ENCODE measurements around the gene SLC43A1. TPM values are rescaled to one million over a fixed set of nuclear protein-coding genes. Genes with fewer than 3 reads are reported as not detected.

The SLC43A1 gene
- total and polyA plus RNA-seq, 4 donors = 85.6 to 171 (median 107) TPM

DNA sequence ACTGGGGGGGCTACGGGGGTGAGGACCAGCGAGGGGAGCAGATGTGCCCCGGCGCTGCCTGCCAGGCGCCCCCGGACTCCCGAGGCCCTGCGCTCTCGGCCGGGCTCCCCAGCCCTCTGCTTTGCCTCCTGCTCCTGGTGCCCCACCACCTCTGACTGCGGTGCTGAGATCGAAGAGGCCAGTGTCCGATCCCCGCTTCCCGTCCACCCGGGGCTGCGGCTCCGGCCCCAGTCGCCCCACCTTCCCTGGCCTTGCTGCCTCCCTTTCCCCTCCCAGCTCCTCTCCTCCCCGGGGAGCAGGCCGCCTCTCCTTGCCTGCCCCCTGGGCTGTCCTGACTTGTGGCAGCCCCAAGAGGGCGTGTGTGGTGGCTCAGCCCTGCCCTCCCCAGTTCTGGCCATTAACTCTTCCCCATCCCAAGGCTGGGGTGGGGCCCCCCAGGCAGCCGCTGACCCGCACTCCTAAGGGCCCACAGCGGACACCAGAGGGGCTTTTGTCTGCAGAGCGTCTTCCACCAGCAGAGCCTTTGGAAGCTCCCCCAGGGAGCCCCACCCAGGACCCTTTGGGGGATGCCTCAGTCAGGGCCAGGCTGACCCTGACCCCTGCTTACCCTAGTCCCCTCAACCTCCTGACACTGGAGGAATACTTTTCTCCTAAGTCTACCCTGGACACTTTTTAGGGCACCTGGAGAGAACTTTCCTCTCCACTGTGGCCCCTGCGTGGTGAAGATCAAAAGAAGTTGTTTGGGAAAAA lies 38.6 kb downstream of the SLC43A1 start:
- Histone ChIP-seq H3K9me3 (ENCODE audit: control insufficient read depth in 4 of 4, low read length in 3 of 4) (no peaks in the 10 kb centered on the region), H3K4me3 (ENCODE audit: low read depth in 1 of 3, low read length in 3 of 3) (peak overlapping the region; percentile 42 to 43 (median 42)), H3K27ac (ENCODE audit: low read depth in 1 of 2, low read length in 2 of 2) (peak overlapping the region; percentile 77 to 86), H3K36me3 (ENCODE audit: control insufficient read depth in 4 of 4, insufficient read depth in 3 of 4, low read depth in 1 of 4, low read length in 3 of 4) (no peaks in the 10 kb centered on the region), H3K27me3 (ENCODE audit: control insufficient read depth in 4 of 4, insufficient read depth in 4 of 4, low read length in 3 of 4) (no peaks in the 10 kb centered on the region), H3K9ac (ENCODE audit: low read depth in 1 of 2, low read length in 2 of 2) (peak overlapping the region in 1 of 2 donors; percentile 18), H3K4me1 (ENCODE audit: control insufficient read depth in 4 of 4, insufficient read depth in 4 of 4, low read length in 3 of 4) (peaks cover 8 to 58% (median 41%) of the 10 kb centered on the region in 4 donors)
- WGBS = 14% methylated on average over 27 of the region's 27 CpGs
- peak; percentile 54 for DNase-seq (ENCODE audit: low spot score)
- TF ChIP-seq, protein P1, sequence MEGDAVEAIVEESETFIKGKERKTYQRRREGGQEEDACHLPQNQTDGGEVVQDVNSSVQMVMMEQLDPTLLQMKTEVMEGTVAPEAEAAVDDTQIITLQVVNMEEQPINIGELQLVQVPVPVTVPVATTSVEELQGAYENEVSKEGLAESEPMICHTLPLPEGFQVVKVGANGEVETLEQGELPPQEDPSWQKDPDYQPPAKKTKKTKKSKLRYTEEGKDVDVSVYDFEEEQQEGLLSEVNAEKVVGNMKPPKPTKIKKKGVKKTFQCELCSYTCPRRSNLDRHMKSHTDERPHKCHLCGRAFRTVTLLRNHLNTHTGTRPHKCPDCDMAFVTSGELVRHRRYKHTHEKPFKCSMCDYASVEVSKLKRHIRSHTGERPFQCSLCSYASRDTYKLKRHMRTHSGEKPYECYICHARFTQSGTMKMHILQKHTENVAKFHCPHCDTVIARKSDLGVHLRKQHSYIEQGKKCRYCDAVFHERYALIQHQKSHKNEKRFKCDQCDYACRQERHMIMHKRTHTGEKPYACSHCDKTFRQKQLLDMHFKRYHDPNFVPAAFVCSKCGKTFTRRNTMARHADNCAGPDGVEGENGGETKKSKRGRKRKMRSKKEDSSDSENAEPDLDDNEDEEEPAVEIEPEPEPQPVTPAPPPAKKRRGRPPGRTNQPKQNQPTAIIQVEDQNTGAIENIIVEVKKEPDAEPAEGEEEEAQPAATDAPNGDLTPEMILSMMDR (IDR thresholded peaks at IDR 0.05; ENCODE audit: low read depth, low read length, missing input control) = peak; percentile 52
- TF ChIP-seq RAD21 (IDR thresholded peaks at IDR 0.05) (peak; percentile 37 to 63), RXRA (IDR thresholded peaks at IDR 0.05) (peak in 1 of 2 donors; percentile 50), NR2F2 (IDR thresholded peaks at IDR 0.05) (no peak)

DNA sequence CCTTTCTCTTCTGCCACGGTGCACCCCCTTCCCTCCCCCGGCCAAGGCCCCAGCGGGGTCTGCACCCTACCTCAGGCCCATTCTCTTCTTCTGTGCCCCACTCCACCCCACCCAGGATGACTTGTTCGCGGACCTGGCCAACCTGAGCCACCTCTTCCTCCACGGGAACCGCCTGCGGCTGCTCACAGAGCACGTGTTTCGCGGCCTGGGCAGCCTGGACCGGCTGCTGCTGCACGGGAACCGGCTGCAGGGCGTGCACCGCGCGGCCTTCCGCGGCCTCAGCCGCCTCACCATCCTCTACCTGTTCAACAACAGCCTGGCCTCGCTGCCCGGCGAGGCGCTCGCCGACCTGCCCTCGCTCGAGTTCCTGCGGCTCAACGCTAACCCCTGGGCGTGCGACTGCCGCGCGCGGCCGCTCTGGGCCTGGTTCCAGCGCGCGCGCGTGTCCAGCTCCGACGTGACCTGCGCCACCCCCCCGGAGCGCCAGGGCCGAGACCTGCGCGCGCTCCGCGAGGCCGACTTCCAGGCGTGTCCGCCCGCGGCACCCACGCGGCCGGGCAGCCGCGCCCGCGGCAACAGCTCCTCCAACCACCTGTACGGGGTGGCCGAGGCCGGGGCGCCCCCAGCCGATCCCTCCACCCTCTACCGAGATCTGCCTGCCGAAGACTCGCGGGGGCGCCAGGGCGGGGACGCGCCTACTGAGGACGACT lies 39.3 kb downstream of the SLC43A1 start:
- Histone ChIP-seq H3K4me1 (ENCODE audit: control insufficient read depth in 4 of 4, insufficient read depth in 4 of 4, low read length in 3 of 4) (peaks cover 8 to 57% (median 39%) of the 10 kb centered on the region in 4 donors), H3K36me3 (ENCODE audit: control insufficient read depth in 4 of 4, insufficient read depth in 3 of 4, low read depth in 1 of 4, low read length in 3 of 4) (no peaks in the 10 kb centered on the region), H3K9ac (ENCODE audit: low read depth in 1 of 2, low read length in 2 of 2) (peak overlapping the region in 1 of 2 donors; percentile 18), H3K4me3 (ENCODE audit: low read depth in 1 of 3, low read length in 3 of 3) (peak overlapping the region; percentile 42 to 43 (median 42)), H3K9me3 (ENCODE audit: control insufficient read depth in 4 of 4, low read length in 3 of 4) (no peaks in the 10 kb centered on the region), H3K27ac (ENCODE audit: low read depth in 1 of 2, low read length in 2 of 2) (peak overlapping the region; percentile 77 to 86), H3K27me3 (ENCODE audit: control insufficient read depth in 4 of 4, insufficient read depth in 4 of 4, low read length in 3 of 4) (no peaks in the 10 kb centered on the region)
- no peak for TF ChIP-seq HNF4G (IDR thresholded peaks at IDR 0.05)
- TF ChIP-seq JUND (IDR thresholded peaks at IDR 0.05) = no peak
- TF ChIP-seq RAD21 (IDR thresholded peaks at IDR 0.05) = no peak
- TF ChIP-seq, protein P2, sequence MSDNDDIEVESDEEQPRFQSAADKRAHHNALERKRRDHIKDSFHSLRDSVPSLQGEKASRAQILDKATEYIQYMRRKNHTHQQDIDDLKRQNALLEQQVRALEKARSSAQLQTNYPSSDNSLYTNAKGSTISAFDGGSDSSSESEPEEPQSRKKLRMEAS (IDR thresholded peaks at IDR 0.05) = peak; percentile 56
- TF ChIP-seq, protein P3, sequence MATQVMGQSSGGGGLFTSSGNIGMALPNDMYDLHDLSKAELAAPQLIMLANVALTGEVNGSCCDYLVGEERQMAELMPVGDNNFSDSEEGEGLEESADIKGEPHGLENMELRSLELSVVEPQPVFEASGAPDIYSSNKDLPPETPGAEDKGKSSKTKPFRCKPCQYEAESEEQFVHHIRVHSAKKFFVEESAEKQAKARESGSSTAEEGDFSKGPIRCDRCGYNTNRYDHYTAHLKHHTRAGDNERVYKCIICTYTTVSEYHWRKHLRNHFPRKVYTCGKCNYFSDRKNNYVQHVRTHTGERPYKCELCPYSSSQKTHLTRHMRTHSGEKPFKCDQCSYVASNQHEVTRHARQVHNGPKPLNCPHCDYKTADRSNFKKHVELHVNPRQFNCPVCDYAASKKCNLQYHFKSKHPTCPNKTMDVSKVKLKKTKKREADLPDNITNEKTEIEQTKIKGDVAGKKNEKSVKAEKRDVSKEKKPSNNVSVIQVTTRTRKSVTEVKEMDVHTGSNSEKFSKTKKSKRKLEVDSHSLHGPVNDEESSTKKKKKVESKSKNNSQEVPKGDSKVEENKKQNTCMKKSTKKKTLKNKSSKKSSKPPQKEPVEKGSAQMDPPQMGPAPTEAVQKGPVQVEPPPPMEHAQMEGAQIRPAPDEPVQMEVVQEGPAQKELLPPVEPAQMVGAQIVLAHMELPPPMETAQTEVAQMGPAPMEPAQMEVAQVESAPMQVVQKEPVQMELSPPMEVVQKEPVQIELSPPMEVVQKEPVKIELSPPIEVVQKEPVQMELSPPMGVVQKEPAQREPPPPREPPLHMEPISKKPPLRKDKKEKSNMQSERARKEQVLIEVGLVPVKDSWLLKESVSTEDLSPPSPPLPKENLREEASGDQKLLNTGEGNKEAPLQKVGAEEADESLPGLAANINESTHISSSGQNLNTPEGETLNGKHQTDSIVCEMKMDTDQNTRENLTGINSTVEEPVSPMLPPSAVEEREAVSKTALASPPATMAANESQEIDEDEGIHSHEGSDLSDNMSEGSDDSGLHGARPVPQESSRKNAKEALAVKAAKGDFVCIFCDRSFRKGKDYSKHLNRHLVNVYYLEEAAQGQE (IDR thresholded peaks at IDR 0.05) = no peak
- TF ChIP-seq GABPA (IDR thresholded peaks at IDR 0.05 in 1 of 2, conservative IDR thresholded peaks at IDR 0.05 in 1 of 2) = no peak
- no peak for DNase-seq (ENCODE audit: low spot score)
- WGBS = 3% methylated on average over 80 of the region's 80 CpGs

DNA sequence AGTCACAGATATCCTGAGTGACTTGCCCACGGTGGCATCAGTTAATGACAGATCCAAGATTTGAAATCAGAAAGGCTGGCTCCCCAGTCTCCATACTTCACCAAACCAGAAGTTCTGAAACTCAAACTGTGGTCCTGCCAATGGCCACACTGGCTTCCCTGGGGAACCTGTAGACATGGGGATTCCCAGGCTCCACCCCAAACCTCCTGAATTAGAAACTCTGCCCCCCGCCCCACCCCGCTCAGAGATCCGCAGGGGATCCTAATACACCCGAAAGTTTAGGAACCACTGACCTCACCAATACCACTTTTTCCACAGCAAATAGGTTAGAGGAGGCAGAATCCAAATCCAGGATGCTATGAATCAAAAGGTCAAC lies 39.8 kb downstream of the SLC43A1 start:
- TF ChIP-seq EGR1 (IDR thresholded peaks at IDR 0.05; ENCODE audit: low read depth in 2 of 2) = no peak
- TF ChIP-seq TAF1 (conservative IDR thresholded peaks at IDR 0.05) = no peak
- no peak for TF ChIP-seq SP1 (IDR thresholded peaks at IDR 0.05)
- 78% methylated on average over 5 of the region's 5 CpGs for WGBS
- Histone ChIP-seq H3K9ac (ENCODE audit: low read depth in 1 of 2, low read length in 2 of 2) (no peak overlapping the region), H3K36me3 (ENCODE audit: control insufficient read depth in 4 of 4, insufficient read depth in 3 of 4, low read depth in 1 of 4, low read length in 3 of 4) (no peaks in the 10 kb centered on the region), H3K27ac (ENCODE audit: low read depth in 1 of 2, low read length in 2 of 2) (peak overlapping the region in 1 of 2 donors; percentile 86), H3K4me3 (ENCODE audit: low read depth in 1 of 3, low read length in 3 of 3) (no peak overlapping the region), H3K9me3 (ENCODE audit: control insufficient read depth in 4 of 4, low read length in 3 of 4) (no peaks in the 10 kb centered on the region), H3K27me3 (ENCODE audit: control insufficient read depth in 4 of 4, insufficient read depth in 4 of 4, low read length in 3 of 4) (no peaks in the 10 kb centered on the region), H3K4me1 (ENCODE audit: control insufficient read depth in 4 of 4, insufficient read depth in 4 of 4, low read length in 3 of 4) (peaks cover 8 to 57% (median 34%) of the 10 kb centered on the region in 4 donors)
- DNase-seq (ENCODE audit: low spot score) = no peak

Measured in liver (tissue), 9 donors.